Keratinocyte (primary cell): ENCODE measurements around the gene BAIAP2. TPM values are rescaled to one million over a fixed set of nuclear protein-coding genes. Genes with fewer than 3 reads are reported as not detected.

ENCODE experiments used
- DNase-seq: peaks from one replicate; pipeline ENCODE4 v3.0.0-alpha.2; 2011; ENCODE audit warnings: low read depth, missing footprints, low spot score
- FAIRE-seq: peaks from 2 replicates; lab custom pipeline; 2011; peaks lifted over from hg19 to GRCh38; lab: Jason Lieb, UNC
- H2AFZ ChIP-seq: 2 replicates; pipeline ENCODE4 v1.6.0; 2012; ENCODE audit warnings: low read length, control low read depth, inconsistent platforms; ENCODE audit not compliant: control insufficient read depth
- H3K27ac ChIP-seq: 2 replicates; pipeline ENCODE4 v1.5.1; 2011; ENCODE audit warnings: low read length; ENCODE audit not compliant: control insufficient read depth, insufficient read depth
- H3K27me3 ChIP-seq: 3 replicates; pipeline ENCODE4 v1.6.0; 2011; ENCODE audit warnings: low read length; ENCODE audit not compliant: control insufficient read depth, insufficient read depth; ENCODE audit errors: extremely low read depth
- H3K36me3 ChIP-seq, 2 experiments: 2 replicates in 1 of 2; 3 replicates in 1 of 2; pipeline ENCODE4 v1.5.1; 2011; ENCODE audit warnings: low read length in 2 of 2, mild to moderate bottlenecking in 1 of 2; ENCODE audit not compliant: control insufficient read depth in 2 of 2, insufficient read depth in 2 of 2; ENCODE audit errors: extremely low read depth in 1 of 2
- H3K4me1 ChIP-seq: 3 replicates; pipeline ENCODE4 v1.5.1; 2011; ENCODE audit warnings: low read length; ENCODE audit not compliant: control insufficient read depth, insufficient read depth; ENCODE audit errors: extremely low read depth
- H3K4me2 ChIP-seq: 3 replicates; pipeline ENCODE4 v1.6.0; 2011; ENCODE audit warnings: low read depth, low read length; ENCODE audit not compliant: control insufficient read depth, insufficient read depth; ENCODE audit errors: extremely low read depth
- H3K4me3 ChIP-seq, 3 experiments: fragments of 200-600 bp in 1 of 3; sonication (generic) in 1 of 3; 2 replicates in 2 of 3; 3 replicates in 1 of 3; pipeline ENCODE4 v1.5.1; 2011 to 2016; ENCODE audit warnings: low read length in 3 of 3, mild to moderate bottlenecking in 3 of 3, control low read depth in 2 of 3, inconsistent platforms in 1 of 3, low read depth in 1 of 3, mixed read lengths in 1 of 3, mixed run types in 1 of 3, moderate library complexity in 1 of 3; ENCODE audit not compliant: control insufficient read depth in 2 of 3, insufficient read depth in 2 of 3; ENCODE audit errors: extremely low read depth in 1 of 3
- H3K79me2 ChIP-seq: 2 replicates; pipeline ENCODE4 v1.6.0; 2012; ENCODE audit warnings: low read length; ENCODE audit not compliant: control insufficient read depth, insufficient read depth
- H3K9ac ChIP-seq: 3 replicates; pipeline ENCODE4 v1.6.0; 2011; ENCODE audit warnings: low read length; ENCODE audit not compliant: control insufficient read depth, insufficient read depth; ENCODE audit errors: extremely low read depth
- H3K9me1 ChIP-seq: 3 replicates; pipeline ENCODE4 v1.6.0; 2011; ENCODE audit warnings: low read length; ENCODE audit not compliant: control insufficient read depth, insufficient read depth; ENCODE audit errors: extremely low read depth
- H3K9me3 ChIP-seq: 2 replicates; pipeline ENCODE4 v1.5.1; 2012; ENCODE audit warnings: low read depth, low read length; ENCODE audit not compliant: control insufficient read depth
- H4K20me1 ChIP-seq: 3 replicates; pipeline ENCODE4 v1.6.0; 2011; ENCODE audit warnings: low read length; ENCODE audit not compliant: control insufficient read depth, insufficient read depth; ENCODE audit errors: extremely low read depth
- EZH2 ChIP-seq: IDR thresholded peaks from one replicate; pipeline ENCODE4 v1.6.1; 2012; ENCODE audit warnings: inconsistent platforms, mild to moderate bottlenecking, low read length, moderate library complexity
- dilution Hi-C: fragments of 300-500 bp; cut with MboI; formaldehyde crosslinking; loops from one replicate; pipeline ENCODE4 v1.7.0; 2020; ENCODE audit warnings: low sequenced_read_pairs; ENCODE audit not compliant: extremely low pct_ligation_motif_present
- polyA plus RNA-seq, 5 experiments: library from polyadenylated mRNA; depleted of rRNA in 3 of 5; stranded (reverse) in 3 of 5; stranded (forward) in 1 of 5; unstranded in 1 of 5; fragments of >200 nt; gene quantifications; 1 replicate in 1 of 5; 2 replicates in 3 of 5; 3 replicates in 1 of 5; pipeline versions ENCODE4 v1.2.1 to v1.2.3, GENCODE V29; 2011 to 2012; ENCODE audit warnings: missing spikeins in 2 of 5, low read depth in 1 of 5, low replicate concordance in 1 of 5
- TF ChIP-seq, protein P1 (sequence below), 3 experiments: IDR thresholded peaks in 1 of 3; conservative IDR thresholded peaks in 1 of 3; optimal IDR thresholded peaks in 1 of 3; 2 replicates in 2 of 3; 3 replicates in 1 of 3; pipeline versions ENCODE3 to v1.5.1; 2011; ENCODE audit warnings: low read length in 3 of 3, mild to moderate bottlenecking in 3 of 3, moderate library complexity in 2 of 3, control low read depth in 1 of 3, inconsistent platforms in 1 of 3; ENCODE audit not compliant: insufficient read depth in 2 of 3; ENCODE audit errors: extremely low read depth in 1 of 3

The BAIAP2 gene
- polyA plus RNA-seq, 1 donor (not counting 4 experiments of a cell fraction or from before 2014, with no cell fraction given) = 56.7 TPM

DNA sequence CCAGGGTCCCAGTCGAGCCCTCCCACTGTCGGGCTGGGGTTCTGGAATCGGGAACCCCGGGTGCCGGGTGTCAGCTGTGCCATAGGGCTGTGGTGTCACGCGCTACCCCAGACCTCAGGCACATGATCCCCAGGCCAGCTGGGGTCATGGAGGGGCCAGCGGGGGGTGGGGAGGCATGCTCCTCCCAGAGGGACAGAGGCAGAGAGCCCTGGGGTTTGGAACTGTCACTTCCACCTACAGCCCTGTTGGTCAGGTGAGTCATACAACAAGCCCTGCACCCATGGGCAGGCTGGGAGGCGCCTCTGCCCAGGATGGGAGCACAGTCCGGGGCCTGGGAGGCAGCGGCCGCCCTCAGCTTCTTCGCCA is 63.0 kb downstream of the BAIAP2 start:
- H3K9me1 ChIP-seq = peaks cover 8% of the 10 kb centered on the region
- TF ChIP-seq, protein P1, sequence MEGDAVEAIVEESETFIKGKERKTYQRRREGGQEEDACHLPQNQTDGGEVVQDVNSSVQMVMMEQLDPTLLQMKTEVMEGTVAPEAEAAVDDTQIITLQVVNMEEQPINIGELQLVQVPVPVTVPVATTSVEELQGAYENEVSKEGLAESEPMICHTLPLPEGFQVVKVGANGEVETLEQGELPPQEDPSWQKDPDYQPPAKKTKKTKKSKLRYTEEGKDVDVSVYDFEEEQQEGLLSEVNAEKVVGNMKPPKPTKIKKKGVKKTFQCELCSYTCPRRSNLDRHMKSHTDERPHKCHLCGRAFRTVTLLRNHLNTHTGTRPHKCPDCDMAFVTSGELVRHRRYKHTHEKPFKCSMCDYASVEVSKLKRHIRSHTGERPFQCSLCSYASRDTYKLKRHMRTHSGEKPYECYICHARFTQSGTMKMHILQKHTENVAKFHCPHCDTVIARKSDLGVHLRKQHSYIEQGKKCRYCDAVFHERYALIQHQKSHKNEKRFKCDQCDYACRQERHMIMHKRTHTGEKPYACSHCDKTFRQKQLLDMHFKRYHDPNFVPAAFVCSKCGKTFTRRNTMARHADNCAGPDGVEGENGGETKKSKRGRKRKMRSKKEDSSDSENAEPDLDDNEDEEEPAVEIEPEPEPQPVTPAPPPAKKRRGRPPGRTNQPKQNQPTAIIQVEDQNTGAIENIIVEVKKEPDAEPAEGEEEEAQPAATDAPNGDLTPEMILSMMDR (optimal IDR thresholded peaks at IDR 0.05 in 1 of 3, IDR thresholded peaks at IDR 0.05 in 1 of 3, conservative IDR thresholded peaks at IDR 0.05 in 1 of 3; ENCODE audit: extremely low read depth in 1 of 3, insufficient read depth in 2 of 3, low read length in 3 of 3) = no peak
- TF ChIP-seq EZH2 = no peak
- dilution Hi-C loops = no loop called here
- peak overlapping the region; percentile 22 for H3K4me2 ChIP-seq
- peaks cover 50% of the 10 kb centered on the region for H3K4me1 ChIP-seq
- H3K27ac ChIP-seq = peak overlapping the region; percentile 75
- H3K9ac ChIP-seq = peak overlapping the region; percentile 89
- H3K79me2 ChIP-seq = peaks cover 4% of the 10 kb centered on the region
- no peak overlapping the region for H3K4me3 ChIP-seq
- FAIRE-seq = no peak
- no peak for DNase-seq
- no peaks in the 10 kb centered on the region for H4K20me1 ChIP-seq
- no peak overlapping the region for H2AFZ ChIP-seq
- H3K27me3 ChIP-seq = no peaks in the 10 kb centered on the region
- H3K9me3 ChIP-seq = no peaks in the 10 kb centered on the region
- peaks cover 27 to 54% of the 10 kb centered on the region in 2 experiments for H3K36me3 ChIP-seq

DNA sequence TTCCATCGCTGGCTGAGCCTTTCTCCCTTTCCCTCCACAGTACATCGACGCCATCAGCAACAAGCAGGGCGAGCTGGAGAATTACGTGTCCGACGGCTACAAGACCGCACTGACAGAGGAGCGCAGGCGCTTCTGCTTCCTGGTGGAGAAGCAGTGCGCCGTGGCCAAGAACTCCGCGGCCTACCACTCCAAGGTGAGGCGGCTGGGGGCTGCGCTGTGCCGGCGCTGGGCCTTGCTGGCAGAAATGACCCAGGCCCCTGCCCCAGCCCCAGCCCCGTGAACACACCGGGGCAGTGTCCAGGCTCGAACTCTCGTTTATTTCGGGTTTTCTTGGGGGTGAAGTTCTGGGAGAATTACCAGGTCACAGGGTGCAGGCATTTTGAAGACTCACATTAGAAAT is 64.9 kb downstream of the BAIAP2 start:
- H2AFZ ChIP-seq = no peak overlapping the region
- dilution Hi-C loops = no loop called here
- peaks cover 3% of the 10 kb centered on the region for H3K9me1 ChIP-seq
- H4K20me1 ChIP-seq = no peaks in the 10 kb centered on the region
- no peaks in the 10 kb centered on the region for H3K27me3 ChIP-seq
- peaks cover 4% of the 10 kb centered on the region for H3K79me2 ChIP-seq
- H3K4me2 ChIP-seq = no peak overlapping the region
- TF ChIP-seq, protein P1 (optimal IDR thresholded peaks at IDR 0.05 in 1 of 3, IDR thresholded peaks at IDR 0.05 in 1 of 3, conservative IDR thresholded peaks at IDR 0.05 in 1 of 3; ENCODE audit: extremely low read depth in 1 of 3, insufficient read depth in 2 of 3, low read length in 3 of 3) = no peak
- no peak for TF ChIP-seq EZH2
- no peaks in the 10 kb centered on the region for H3K9me3 ChIP-seq
- peaks cover 40 to 57% of the 10 kb centered on the region in 2 experiments for H3K36me3 ChIP-seq
- H3K4me3 ChIP-seq = no peak overlapping the region
- no peak overlapping the region for H3K9ac ChIP-seq
- peaks cover 31% of the 10 kb centered on the region for H3K4me1 ChIP-seq
- DNase-seq (no peak), FAIRE-seq (no peak)
- H3K27ac ChIP-seq = no peak overlapping the region
